GM19468 (cell line): ENCODE measurements around the gene CSF3R.

Experiments
- ATAC-seq: cut with Tn5 transposase; IDR thresholded peaks from one replicate; pipeline ENCODE4 v1.9.1; 2021; ENCODE audit warnings: mild to moderate bottlenecking, moderate library complexity, moderate number of reproducible peaks; ENCODE audit not compliant: unreplicated experiment; ENCODE audit errors: extremely low read depth

CSF3R gene

DNA sequence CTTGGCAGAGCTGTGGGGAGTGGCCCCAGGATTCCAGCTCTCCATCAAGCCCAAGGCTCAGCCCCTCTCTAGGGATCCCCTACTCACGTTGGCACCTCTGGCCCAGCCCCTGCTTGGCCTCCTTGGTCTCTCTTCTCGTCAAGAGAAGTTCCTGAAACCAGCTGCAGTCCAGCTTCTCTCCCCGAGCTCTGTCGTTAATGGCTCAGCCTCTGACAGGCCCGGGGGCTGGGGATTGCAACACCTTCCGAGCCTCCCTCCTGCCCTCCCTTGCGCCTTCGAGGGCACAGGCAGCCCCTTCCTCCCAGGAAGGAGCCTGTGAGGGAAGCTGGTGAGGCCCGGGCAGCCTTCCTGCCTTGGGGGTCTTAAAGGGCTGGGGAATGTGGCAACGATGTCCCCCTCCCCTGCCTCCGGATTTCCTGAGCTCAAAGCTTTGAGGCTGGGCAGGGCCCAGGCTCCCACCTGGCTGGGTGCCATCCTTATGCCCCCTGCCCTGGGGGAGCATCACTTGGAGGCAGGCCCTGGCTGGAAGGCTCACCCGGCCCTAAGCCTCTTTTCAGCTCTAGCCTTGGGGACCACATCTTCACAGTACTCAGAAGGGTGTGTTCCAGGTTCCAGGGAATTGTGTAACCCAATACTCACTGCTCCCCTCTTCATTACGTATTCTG lies at the start of gene CSF3R:
TSS of gene CSF3R (minus strand) at position 190 of the 665 bp plus-strand sequence. CDS start 3,417 bp downstream, outside the sequence.
- no peak for ATAC-seq

GRCh38 chr1:36531833-36532232 lies 49.1 kb upstream of the CSF3R start:
- no peak for ATAC-seq

DNA sequence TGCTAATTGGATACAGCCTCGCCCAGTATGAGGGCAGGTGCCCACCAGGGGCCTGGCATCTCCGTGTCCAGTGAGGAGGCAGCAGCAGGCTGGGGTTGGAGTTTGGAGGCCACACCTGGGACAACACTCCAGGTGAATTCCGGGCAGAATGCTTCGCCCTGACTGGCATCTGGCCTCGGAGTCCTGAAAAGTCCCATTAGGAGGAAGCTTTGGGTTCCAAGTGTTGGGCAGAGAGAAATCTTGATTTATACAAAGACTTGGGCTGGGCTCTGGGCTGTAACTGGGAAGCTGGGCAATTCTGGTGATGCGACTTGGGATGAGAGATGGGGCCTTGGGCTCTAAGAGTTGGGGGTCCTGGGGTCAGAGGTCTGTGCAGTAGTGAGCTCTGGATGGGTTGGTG lies 48.1 kb upstream of the CSF3R start:
- no peak for ATAC-seq

GRCh38 chr1:36530261-36530660 lies 47.5 kb upstream of the CSF3R start:
- ATAC-seq: no peak

DNA sequence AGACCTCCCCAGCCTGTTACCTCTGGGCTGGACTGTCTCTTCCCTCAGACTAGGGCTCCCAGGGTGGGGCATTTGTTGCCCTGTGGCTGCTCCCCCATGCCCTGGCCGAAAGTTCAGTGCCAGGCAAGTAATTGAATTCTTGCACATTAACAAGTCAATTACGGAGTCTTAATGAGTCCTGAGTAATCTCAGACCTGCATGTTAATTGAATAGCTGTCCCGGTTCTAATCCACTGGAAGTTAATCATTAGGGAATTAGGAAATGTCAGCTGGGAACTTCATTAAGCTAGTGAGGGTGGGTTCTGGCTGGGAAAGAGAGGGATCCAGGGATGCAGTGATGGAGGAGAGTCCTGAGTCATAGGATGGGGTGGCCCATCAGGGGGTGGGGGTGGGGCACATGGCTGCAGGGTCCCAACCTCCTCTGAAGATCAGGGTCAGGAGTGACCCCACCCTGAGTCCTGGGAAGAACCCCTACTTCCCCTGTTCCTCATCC lies 47.1 kb upstream of the CSF3R start:
- no peak for ATAC-seq

DNA sequence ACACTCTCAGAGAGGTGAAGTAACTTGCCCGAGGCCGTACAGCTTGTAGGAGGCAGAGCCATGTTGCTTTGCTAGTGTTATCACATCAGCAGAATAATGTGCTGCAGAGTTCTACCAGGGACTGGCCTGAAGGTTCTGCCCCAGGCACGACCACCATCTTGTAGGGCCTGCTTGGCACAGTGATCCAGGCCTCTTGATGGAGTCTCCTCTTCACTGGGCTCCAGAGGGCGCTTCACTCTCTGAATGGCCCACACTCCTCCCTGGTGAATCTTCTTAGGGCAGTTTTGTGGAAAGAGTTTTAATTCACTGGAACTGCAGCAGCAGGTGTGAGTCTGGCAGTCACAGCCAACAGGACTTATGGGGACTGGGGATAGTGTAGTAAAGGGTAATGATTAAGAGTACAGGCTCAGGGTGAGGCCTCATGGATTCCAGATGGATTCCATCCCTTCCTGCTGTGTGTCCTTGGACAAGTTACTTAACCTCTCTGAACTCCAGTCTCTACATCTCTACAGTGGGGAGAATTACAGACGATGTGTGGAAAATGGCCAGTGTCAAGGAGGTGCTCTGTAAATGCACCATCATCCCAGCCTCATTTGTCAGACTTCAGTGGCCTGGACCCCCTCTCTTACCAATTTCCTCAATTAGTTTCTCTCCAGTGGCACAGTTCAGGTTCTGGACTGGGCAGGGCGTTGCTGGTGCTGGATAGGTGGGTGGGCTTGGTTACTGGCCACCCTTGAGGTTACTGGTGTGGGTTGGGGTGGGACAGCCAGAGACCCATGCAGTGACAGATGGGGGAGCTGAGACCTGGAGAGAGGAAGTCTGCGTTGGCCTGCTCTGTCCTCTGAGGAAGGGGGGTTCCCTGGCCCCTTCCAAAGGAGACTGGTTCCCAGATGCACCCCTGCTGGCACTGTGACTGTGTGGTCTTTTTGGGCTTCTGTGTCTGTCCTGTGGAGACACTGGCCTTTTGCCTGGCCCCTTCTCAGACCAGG lies 45.9 kb upstream of the CSF3R start:
- no peak for ATAC-seq

GRCh38 chr1:36525166-36525565 lies 42.5 kb upstream of the CSF3R start:
- no peak for ATAC-seq

DNA sequence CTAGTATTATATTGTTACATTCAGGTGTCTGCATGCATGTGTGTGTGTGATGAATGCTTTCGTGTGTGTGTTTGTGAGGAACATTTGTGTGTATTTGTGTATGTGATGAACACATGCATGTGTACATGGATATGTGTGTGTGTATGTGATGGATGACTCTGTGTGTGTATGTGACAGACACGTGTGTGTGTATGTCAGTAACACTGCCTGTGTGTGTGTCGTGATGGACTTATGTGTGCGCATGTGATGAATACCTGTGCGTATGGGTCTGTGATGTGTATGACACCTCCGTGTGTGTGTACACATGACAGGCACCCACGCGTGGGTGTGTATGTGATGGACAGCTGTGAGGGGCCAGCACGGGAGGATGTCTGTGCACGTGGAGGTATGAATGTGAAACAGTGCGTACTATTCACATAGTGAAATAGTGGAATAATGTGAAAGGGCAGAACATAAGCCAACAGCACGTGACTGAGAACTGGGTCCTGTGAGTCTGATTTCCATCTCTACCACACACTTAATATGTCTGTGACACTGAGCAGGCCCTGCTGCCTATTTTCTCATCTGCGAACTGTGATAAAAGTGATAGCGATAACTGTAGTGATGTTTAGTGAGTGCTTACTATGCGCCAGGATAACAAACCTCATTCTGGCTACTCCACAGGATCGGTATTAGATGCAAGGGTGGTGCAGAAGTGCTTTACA lies 41.8 kb upstream of the CSF3R start:
- ATAC-seq: no peak

- no peak for ATAC-seq
Observed at GRCh38 chr1:36523850-36524249, 41.1 kb upstream of the CSF3R start.

- ATAC-seq: no peak
Observed at GRCh38 chr1:36523230-36523495, 40.5 kb upstream of the CSF3R start.

DNA sequence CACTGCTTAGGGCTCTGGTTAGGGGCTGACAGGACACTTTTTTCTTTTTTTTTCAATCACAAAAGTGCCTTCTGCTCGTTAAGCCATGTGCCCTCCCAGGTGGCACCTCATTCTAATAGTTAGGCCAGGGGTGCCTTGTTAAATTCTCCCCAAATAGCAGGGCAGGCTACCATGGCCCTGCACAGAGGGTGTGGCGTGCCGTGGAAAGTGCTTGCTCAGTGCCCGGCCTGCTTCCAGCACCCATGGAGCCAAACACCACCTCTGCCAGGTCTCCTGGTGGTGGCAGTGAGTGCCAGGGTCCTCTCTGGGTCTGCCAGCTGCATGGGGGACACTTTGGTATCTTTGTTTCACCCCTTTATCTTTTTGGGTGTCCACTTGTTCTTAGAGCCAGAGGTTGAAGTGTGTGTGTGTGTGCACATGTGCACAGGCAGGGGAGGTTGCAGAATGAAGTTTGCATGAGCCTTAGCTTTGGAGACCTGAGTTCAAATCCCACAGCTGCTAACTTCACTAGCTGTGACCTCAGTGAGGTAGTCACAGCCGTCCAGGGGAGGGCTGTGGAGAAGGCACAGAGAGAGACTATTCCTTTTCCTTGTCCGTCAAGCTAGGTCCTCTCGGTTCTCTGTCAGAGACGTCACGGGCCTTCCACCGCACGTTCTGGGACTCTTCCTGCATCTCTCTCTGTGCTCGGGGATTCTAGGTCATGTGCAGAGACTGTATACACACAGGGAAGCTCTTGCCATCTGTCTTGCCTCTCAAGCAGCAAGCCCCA lies 39.9 kb upstream of the CSF3R start:
- ATAC-seq: no peak

DNA sequence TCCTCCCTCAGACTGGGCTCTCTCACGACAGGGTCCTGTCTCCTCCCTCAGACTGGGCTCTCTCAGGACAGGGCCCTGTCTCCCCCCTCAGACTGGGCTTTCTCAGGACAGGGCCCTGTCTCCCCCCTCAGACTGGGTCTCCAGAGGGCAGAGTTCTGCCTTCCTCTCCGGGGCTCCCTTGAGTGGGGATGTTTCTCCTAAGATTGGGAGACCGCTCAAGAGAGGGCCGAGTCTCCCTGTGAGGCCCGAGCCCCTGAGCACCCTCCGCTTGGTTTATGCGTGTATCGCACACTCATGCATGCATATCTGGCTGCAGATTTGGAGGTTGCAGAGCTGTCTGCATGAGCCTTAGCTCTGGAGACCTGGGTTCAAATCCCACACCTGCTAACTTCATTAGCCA lies 39.3 kb upstream of the CSF3R start:
- ATAC-seq: no peak

GRCh38 chr1:36520771-36521420 lies 38.2 kb upstream of the CSF3R start:
- no peak for ATAC-seq

DNA sequence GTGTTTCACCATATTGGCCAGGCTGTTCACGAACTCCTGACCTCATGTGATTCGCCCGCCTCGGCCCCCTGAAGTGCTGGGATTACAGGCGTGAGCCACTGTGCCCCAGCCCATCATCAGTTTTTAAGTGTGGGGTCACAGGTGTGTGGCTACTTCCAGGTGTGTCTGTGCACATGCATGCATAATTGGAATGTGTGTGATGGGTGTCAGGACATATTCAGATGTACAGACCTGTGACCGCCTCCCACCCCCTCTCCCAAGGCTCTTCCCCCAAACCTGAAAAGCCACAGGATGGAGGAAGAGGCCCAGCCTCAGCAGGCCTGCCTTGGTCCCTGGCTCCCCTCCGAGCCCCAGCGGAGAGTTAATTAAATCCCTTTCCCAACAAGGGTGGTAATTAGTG lies 37.3 kb upstream of the CSF3R start:
- no peak for ATAC-seq

DNA sequence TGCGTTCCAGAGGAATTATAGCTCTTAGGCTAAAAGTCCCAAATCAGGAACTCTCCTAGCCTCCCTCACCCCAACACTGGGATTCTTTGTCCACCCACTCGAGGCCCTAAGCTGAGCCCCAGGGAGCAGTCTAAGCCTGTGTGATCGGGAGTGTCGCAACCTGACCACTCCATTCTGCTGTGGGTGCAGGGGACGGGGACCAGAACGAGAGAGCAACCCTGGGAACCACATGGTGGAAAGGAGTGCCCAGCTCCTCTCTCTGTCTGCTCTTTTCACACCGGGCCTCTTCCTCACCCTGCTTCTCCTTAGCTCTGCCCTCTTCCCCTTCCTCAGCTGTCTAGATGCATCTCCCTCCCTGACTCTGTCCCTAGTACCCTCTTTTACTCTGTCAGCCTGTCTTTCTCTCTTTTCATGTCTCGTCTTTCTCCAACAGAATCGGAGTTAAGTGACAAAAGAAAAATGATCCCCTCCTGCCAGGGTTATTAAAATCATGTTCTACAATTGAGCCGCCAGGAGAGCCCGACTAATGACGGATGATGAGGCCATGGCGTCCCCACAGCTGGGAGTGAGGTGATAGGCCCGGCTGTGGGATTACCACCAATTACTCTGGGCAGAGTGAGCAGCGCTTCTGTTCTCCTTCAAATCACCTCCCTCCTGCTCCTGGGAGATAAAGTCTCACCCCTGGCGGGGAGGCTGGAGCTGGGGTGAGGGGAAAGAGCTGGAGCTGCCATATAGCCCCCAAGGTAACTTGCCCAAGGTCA lies 34.5 kb upstream of the CSF3R start:
- ATAC-seq: no peak

- no peak for ATAC-seq
Observed at GRCh38 chr1:36516372-36517010, 33.8 kb upstream of the CSF3R start.

DNA sequence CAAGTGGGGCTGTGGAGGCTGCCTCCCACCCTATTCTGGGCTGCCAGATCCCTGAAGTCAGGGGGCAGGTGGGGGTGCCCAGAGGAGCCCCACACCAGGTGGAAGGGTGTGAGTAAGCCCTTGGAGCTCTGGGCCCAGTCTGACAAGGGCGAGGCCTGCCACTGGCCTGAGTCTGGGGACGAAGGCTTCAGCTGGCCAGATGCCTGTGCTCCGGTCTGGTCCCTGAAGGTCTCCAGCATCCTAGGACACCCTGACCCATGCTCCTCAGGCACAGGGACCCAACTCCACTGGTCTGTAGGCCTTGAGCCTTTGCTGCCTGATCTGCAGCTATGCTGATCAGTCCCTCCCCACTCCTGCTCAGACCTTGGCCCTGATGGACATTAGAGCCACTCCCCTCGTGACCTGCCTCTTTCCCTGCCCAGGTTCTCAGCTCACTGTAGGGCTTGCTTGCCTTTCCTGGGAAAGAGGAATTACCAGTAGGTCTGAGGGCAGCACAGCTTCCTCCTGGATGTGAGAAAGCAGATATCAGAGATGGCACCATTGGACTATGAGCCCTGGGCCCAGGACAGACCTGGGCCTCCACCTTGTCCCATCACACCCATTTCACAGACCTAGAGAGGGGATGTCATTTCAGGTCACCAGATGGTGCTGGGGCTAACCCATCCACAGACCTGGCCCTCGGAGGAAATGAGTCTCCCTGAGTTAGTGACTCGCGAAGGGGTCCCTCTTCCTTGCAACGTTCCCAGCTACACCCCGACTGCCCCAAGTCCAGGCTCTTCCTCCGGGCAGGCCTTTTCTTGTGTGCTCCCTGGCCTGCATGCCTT lies 32.8 kb upstream of the CSF3R start:
- ATAC-seq: no peak

- ATAC-seq: no peak
Observed at GRCh38 chr1:36514501-36514900, 31.8 kb upstream of the CSF3R start.
